Heart left ventricle (tissue), 16 donors: Measurements from ENCODE around the gene IGFBP7. TPM values are rescaled to one million over a fixed set of nuclear protein-coding genes. Genes with fewer than 3 reads are reported as not detected.

Experiments used
- ATAC-seq, 4 donors: fragments of 200-7000 bp; cut with Tn5 transposase; one replicate each; pipeline ENCODE4 v1.9.1; 2020 to 2022; ENCODE audit warnings: moderate library complexity in 4 of 4, mild to moderate bottlenecking in 3 of 4, moderate number of reproducible peaks in 1 of 4
- DNase-seq, 5 donors: peaks; one replicate each; pipeline ENCODE4 v3.0.0-alpha.2; 2020
- H3K27ac ChIP-seq, 12 donors: fragments of 200-600 bp; sonication (generic) in 4 of 12; one replicate each; pipeline versions ENCODE4 v1.5.0 to v1.8.0; 2016 to 2022; ENCODE audit warnings: mild to moderate bottlenecking in 2 of 12
- H3K27me3 ChIP-seq, 9 donors: fragments of 200-600 bp; sonication (generic) in 2 of 9; one replicate each; pipeline versions ENCODE4 v1.5.1 to v1.8.0; 2016 to 2022; ENCODE audit warnings: mild to moderate bottlenecking in 3 of 9
- H3K36me3 ChIP-seq, 9 donors: fragments of 200-600 bp; sonication (generic) in 2 of 9; one replicate each; pipeline versions ENCODE4 v1.5.0 to v1.8.0; 2018 to 2022; ENCODE audit warnings: mild to moderate bottlenecking in 2 of 9
- H3K4me1 ChIP-seq, 12 donors: fragments of 200-600 bp; sonication (generic) in 4 of 12; one replicate each; pipeline versions ENCODE4 v1.5.0 to v1.8.0; 2016 to 2022; ENCODE audit warnings: mild to moderate bottlenecking in 3 of 12
- H3K4me3 ChIP-seq, 12 donors: fragments of 200-600 bp; sonication (generic) in 4 of 12; one replicate each; pipeline versions ENCODE4 v1.5.0 to v1.8.0; 2017 to 2022; ENCODE audit warnings: mild to moderate bottlenecking in 9 of 12, moderate library complexity in 4 of 12
- H3K9me3 ChIP-seq, 12 donors: fragments of 200-600 bp; sonication (generic) in 4 of 12; one replicate each; pipeline versions ENCODE4 v1.5.0 to v1.8.0; 2016 to 2022; ENCODE audit warnings: mild to moderate bottlenecking in 1 of 12
- CTCF ChIP-seq, 12 donors: fragments of 200-600 bp; sonication (generic) in 4 of 12; IDR thresholded peaks; one replicate each; pipeline versions ENCODE4 v1.5.0 to v1.8.0; 2018 to 2022; ENCODE audit warnings: antibody characterized with exemption in 12 of 12, mild to moderate bottlenecking in 5 of 12
- POLR2A ChIP-seq, 2 donors: fragments of 450-650 bp; IDR thresholded peaks; one replicate each; pipeline ENCODE4 v1.6.1; 2017; ENCODE audit warnings: antibody characterized with exemption in 2 of 2, mild to moderate bottlenecking in 2 of 2, moderate library complexity in 2 of 2
- WGBS, 4 donors: extraction: QIAGEN DNeasy Blood & Tissue Kit in 2 of 4; methylation state at CpG; one replicate each; pipeline versions ENCODE4 v1.1.5 to v1.1.7; 2013 to 2018; 5-methylcytosine and 5-hydroxymethylcytosine counted together
- intact Hi-C, 10 donors: fragments of 100-400 bp; cut with DNase I; formaldehyde crosslinking; loops; one replicate each; pipeline versions ENCODE4 v1.11.1 to v1.14.2; 2022
- polyA plus RNA-seq, 2 donors: library from polyadenylated mRNA; stranded (reverse); fragments of 200-250 nt; gene quantifications; one replicate each; pipeline ENCODE4 v1.2.3, GENCODE V29; 2013
- total RNA-seq, 9 donors: library from RNA; depleted of rRNA in 2 of 9; stranded (reverse); fragments of >200 nt in 2 of 9; fragmentation: NEBNext Ultra II Directional in 3 of 9; extraction: Animal tissue kit (Norgen Biotek cat#: 25700) in 3 of 9; gene quantifications; one replicate each; pipeline versions ENCODE4 v1.1.0 to v1.2.4, GENCODE V29; 2016 to 2023
- donor health status: ischemic (EF 13 %, LVEDD 7.1; RV severe dilation, severe dysfunction).
- donor health status: healthy with polysubstance abuse.
- donor health status: DM: no; HTN: yes; CAD: no.
- donor health status: DM: no; HTN: no; CAD: no.
- donor health status: ischemic (EF 25% LVEDD 6.9; RV normal size, moderate dysfunction).
- donor health status: ischemic (EF 25% LVEDD 5.7; RV mildly dilated, moderate dysfunction).
- donor health status: healthy.
- donor health status: DM: yes; HTN: yes; CAD: no.
- donor health status: ischemic (EF 35%, LVEDD 5.7; RV mildly dilated, moderate dysfunction).
- donor health status: nonischemic (EF 11% LVEDD 7.7; RV severe dilation, severe dysfunction).
- donor health status: DM: yes; HTN: yes; CAD: no.
- donor health status: PGD.
- donor health status: ischemic (EF 29% LVEDD 5.4; RV normal size, mild dysfunction).
- donor health status: nonischemic (EF 23%, LVEDD 6.1; RV moderate dilation, normal function).

IGFBP7 gene
- total and polyA plus RNA-seq, 11 donors: 458 to 1,088 (median 585) TPM

GRCh38 chr4:57093845-57094831 is 16.0 kb downstream of the IGFBP7 start:
- TF ChIP-seq POLR2A (IDR thresholded peaks at IDR 0.05) (no peak), CTCF (IDR thresholded peaks at IDR 0.05) (no peak)
- H3K4me1 ChIP-seq: peaks cover 12 to 100% (median 82%) of the 10 kb centered on the region in 12 donors
- peak overlapping the region; percentile 11 to 96 (median 40) for H3K27ac ChIP-seq
- H3K4me3 ChIP-seq: no peak overlapping the region
- H3K27me3 ChIP-seq: no peaks in the 10 kb centered on the region
- peaks cover 0 to 22% (median 5%) of the 10 kb centered on the region in 9 donors for H3K36me3 ChIP-seq
- no peaks in the 10 kb centered on the region for H3K9me3 ChIP-seq
- intact Hi-C loops: no loop called here
- ATAC-seq (peak; percentile 89 to 94 (median 92)), DNase-seq (peak in 3 of 5 donors; percentile 49 to 79 (median 79))
- 36 to 50% (median 43%) methylated on average over 6 of the region's 6 CpGs for WGBS, 4 donors

- no peaks in the 10 kb centered on the region for H3K27me3 ChIP-seq
- H3K9me3 ChIP-seq: no peaks in the 10 kb centered on the region
- H3K36me3 ChIP-seq: peaks cover 0 to 23% (median 9%) of the 10 kb centered on the region in 9 donors
- DNase-seq: no peak
- no peak for TF ChIP-seq POLR2A (IDR thresholded peaks at IDR 0.05)
- no peak for TF ChIP-seq CTCF (IDR thresholded peaks at IDR 0.05)
- peak overlapping the region in 1 of 12 donors; percentile 11 for H3K4me3 ChIP-seq
- H3K4me1 ChIP-seq: peaks cover 9 to 88% (median 61%) of the 10 kb centered on the region in 12 donors
- intact Hi-C loops: no loop called here
- H3K27ac ChIP-seq: peak overlapping the region in 11 of 12 donors; percentile 27 to 64 (median 58)
- no peak for ATAC-seq
- WGBS, 4 donors: 18 to 26% (median 20%) methylated on average over 3 of the region's 3 CpGs
Measured at GRCh38 chr4:57091657-57092162, 18.5 kb downstream of the IGFBP7 start.

DNA sequence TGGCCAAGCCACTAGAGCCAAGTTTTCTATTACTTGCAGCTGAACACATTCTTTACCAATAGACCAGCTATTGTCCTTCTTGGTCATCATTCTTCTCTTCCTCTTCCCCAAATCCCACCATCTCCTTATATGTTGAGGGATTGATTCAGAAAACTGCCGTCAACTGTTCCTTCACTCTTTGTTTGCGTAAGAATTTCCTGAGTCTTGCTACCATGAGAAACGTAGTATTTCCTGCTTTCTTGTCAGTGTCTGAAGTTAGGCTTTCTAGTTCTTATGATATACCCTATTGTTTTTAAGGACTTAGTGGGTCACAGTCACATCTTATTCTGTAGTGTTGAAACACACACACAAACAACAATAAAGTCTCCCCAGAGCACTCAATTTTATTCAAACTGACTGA is 20.1 kb downstream of the IGFBP7 start:
- Histone ChIP-seq H3K9me3 (no peaks in the 10 kb centered on the region), H3K27me3 (no peaks in the 10 kb centered on the region), H3K4me1 (peaks cover 9 to 83% (median 51%) of the 10 kb centered on the region in 12 donors), H3K27ac (peak overlapping the region in 10 of 12 donors; percentile 3 to 59 (median 32)), H3K4me3 (no peak overlapping the region), H3K36me3 (peaks cover 0 to 22% (median 9%) of the 10 kb centered on the region in 9 donors)
- DNase-seq (no peak), ATAC-seq (no peak)
- WGBS, 4 donors: 57 to 72% (median 64%) methylated on average over 3 of the region's 3 CpGs
- no peak for TF ChIP-seq POLR2A (IDR thresholded peaks at IDR 0.05)
- TF ChIP-seq CTCF (IDR thresholded peaks at IDR 0.05): no peak
- intact Hi-C loops: no loop called here

- no peaks in the 10 kb centered on the region for H3K27me3 ChIP-seq
- H3K36me3 ChIP-seq: peaks cover 0 to 22% (median 9%) of the 10 kb centered on the region in 9 donors
- 82 to 88% (median 85%) methylated on average over 2 of the region's 2 CpGs for WGBS, 4 donors
- H3K27ac ChIP-seq: peak overlapping the region in 10 of 12 donors; percentile 3 to 50 (median 32)
- peaks cover 9 to 80% (median 45%) of the 10 kb centered on the region in 12 donors for H3K4me1 ChIP-seq
- no peak for DNase-seq
- TF ChIP-seq CTCF (IDR thresholded peaks at IDR 0.05) (no peak), POLR2A (IDR thresholded peaks at IDR 0.05) (no peak)
- intact Hi-C loops: no loop called here
- H3K9me3 ChIP-seq: no peaks in the 10 kb centered on the region
- ATAC-seq: no peak
- no peak overlapping the region for H3K4me3 ChIP-seq
Measured at GRCh38 chr4:57089549-57089948, 20.6 kb downstream of the IGFBP7 start.
